ENCODE results near the gene DNAH17. TPM values are rescaled to one million over a fixed set of nuclear protein-coding genes. Genes with fewer than 3 reads are reported as not detected.

The DNAH17 gene
- total and polyA plus RNA-seq, 2 experiments from 2014 or later = 0.64 TPM; not detected in 1

- Histone ChIP-seq H3K4me1 (ENCODE audit: insufficient read depth) (no peaks in the 10 kb centered on the region), H3K4me3 (no peak overlapping the region), H3K9me2 (ENCODE audit: insufficient read depth) (no peaks in the 10 kb centered on the region), H3K36me3 (ENCODE audit: low read depth) (no peaks in the 10 kb centered on the region), H4K20me1 (ENCODE audit: insufficient read depth) (no peaks in the 10 kb centered on the region), H3F3A (ENCODE audit: insufficient read depth) (no peaks in the 10 kb centered on the region), H3K9ac (no peak overlapping the region), H3K4me2 (ENCODE audit: unreplicated experiment) (no peak overlapping the region), H2AFZ (no peak overlapping the region), H3K27me3 (replicated peaks; ENCODE audit: insufficient read depth) (peaks cover 25% of the 10 kb centered on the region), H3K27ac (no peak overlapping the region), H3K9me3 (ENCODE audit: low read depth) (no peaks in the 10 kb centered on the region), H3K79me2 (ENCODE audit: insufficient read depth) (no peaks in the 10 kb centered on the region)
- in situ Hi-C loops (cut with MboI) = no loop called here
- no peak for DNase-seq
- 79 to 80% methylated on average over 10 of the region's 10 CpGs for WGBS, 2 experiments (ENCODE audit: low coverage in 1 of 2, low lambda C conversion rate in 2 of 2, missing lambda C conversion rate in 2 of 2)
- TF ChIP-seq EZH2phosphoT487 (IDR thresholded peaks at IDR 0.05; ENCODE audit: insufficient read depth, low read depth) (no peak), EZH2 (IDR thresholded peaks at IDR 0.05; ENCODE audit: insufficient read depth, poor library complexity, severe bottlenecking) (no peak)
These were observed 10.2 kb downstream of the DNAH17 start for GRCh38 chr17:78566947-78567346.

- no peak overlapping the region for H3K4me3 ChIP-seq
- H3K4me1 ChIP-seq (ENCODE audit: insufficient read depth) = no peaks in the 10 kb centered on the region
- DNase-seq = peak; percentile 28
- no peaks in the 10 kb centered on the region for H4K20me1 ChIP-seq (ENCODE audit: insufficient read depth)
- H3K27me3 ChIP-seq (replicated peaks; ENCODE audit: insufficient read depth) = peaks cover 25% of the 10 kb centered on the region
- H3K9ac ChIP-seq = no peak overlapping the region
- no peaks in the 10 kb centered on the region for H3K36me3 ChIP-seq (ENCODE audit: low read depth)
- in situ Hi-C loops (cut with MboI) = no loop called here
- 48 to 51% methylated on average over 22 of the region's 22 CpGs for WGBS, 2 experiments (ENCODE audit: low coverage in 1 of 2, low lambda C conversion rate in 2 of 2, missing lambda C conversion rate in 2 of 2)
- no peak overlapping the region for H3K27ac ChIP-seq
- H3K9me2 ChIP-seq (ENCODE audit: insufficient read depth) = no peaks in the 10 kb centered on the region
- H3K9me3 ChIP-seq (ENCODE audit: low read depth) = no peaks in the 10 kb centered on the region
- H3F3A ChIP-seq (ENCODE audit: insufficient read depth) = peaks cover 4% of the 10 kb centered on the region; the same call in 1 of the 2 replicates
- no peak overlapping the region for H2AFZ ChIP-seq
- no peak overlapping the region for H3K4me2 ChIP-seq (ENCODE audit: unreplicated experiment)
- no peaks in the 10 kb centered on the region for H3K79me2 ChIP-seq (ENCODE audit: insufficient read depth)
- TF ChIP-seq EZH2phosphoT487 (IDR thresholded peaks at IDR 0.05; ENCODE audit: insufficient read depth, low read depth) (no peak), EZH2 (IDR thresholded peaks at IDR 0.05; ENCODE audit: insufficient read depth, poor library complexity, severe bottlenecking) (no peak)
These were observed 13.7 kb downstream of the DNAH17 start for GRCh38 chr17:78563189-78564145.

- H3K9ac ChIP-seq = no peak overlapping the region
- H3K79me2 ChIP-seq (ENCODE audit: insufficient read depth) = no peaks in the 10 kb centered on the region
- H3K4me2 ChIP-seq (ENCODE audit: unreplicated experiment) = no peak overlapping the region
- no peak for DNase-seq
- no peak overlapping the region for H2AFZ ChIP-seq
- H3K4me3 ChIP-seq = no peak overlapping the region
- H3K27ac ChIP-seq = no peak overlapping the region
- H3K36me3 ChIP-seq (ENCODE audit: low read depth) = no peaks in the 10 kb centered on the region
- H3F3A ChIP-seq (ENCODE audit: insufficient read depth) = peaks cover 12% of the 10 kb centered on the region
- 77 to 78% methylated on average over 6 to 7 of the region's 7 CpGs for WGBS, 2 experiments (ENCODE audit: low coverage in 1 of 2, low lambda C conversion rate in 2 of 2, missing lambda C conversion rate in 2 of 2)
- H3K9me2 ChIP-seq (ENCODE audit: insufficient read depth) = no peaks in the 10 kb centered on the region
- H4K20me1 ChIP-seq (ENCODE audit: insufficient read depth) = no peaks in the 10 kb centered on the region
- no peak for TF ChIP-seq EZH2 (IDR thresholded peaks at IDR 0.05; ENCODE audit: insufficient read depth, poor library complexity, severe bottlenecking)
- no peak for TF ChIP-seq EZH2phosphoT487 (IDR thresholded peaks at IDR 0.05; ENCODE audit: insufficient read depth, low read depth)
- H3K4me1 ChIP-seq (ENCODE audit: insufficient read depth) = peaks cover 4% of the 10 kb centered on the region; the same call in 1 of the 2 replicates
- in situ Hi-C loops (cut with MboI) = no loop called here
- H3K9me3 ChIP-seq (ENCODE audit: low read depth) = no peaks in the 10 kb centered on the region
- peaks cover 25% of the 10 kb centered on the region for H3K27me3 ChIP-seq (replicated peaks; ENCODE audit: insufficient read depth)
These were observed 14.5 kb downstream of the DNAH17 start for GRCh38 chr17:78562734-78563133.

- in situ Hi-C loops (cut with MboI) = no loop called here
- DNase-seq = no peak
- WGBS, 2 experiments (ENCODE audit: low coverage in 1 of 2, low lambda C conversion rate in 2 of 2, missing lambda C conversion rate in 2 of 2) = 76 to 87% methylated on average over 9 to 10 of the region's 10 CpGs
These were observed 16.0 kb downstream of the DNAH17 start for GRCh38 chr17:78561166-78561565.

More at GRCh38 chr17:78561166-78561565, 16.0 kb downstream of the DNAH17 start:
- H3K9ac ChIP-seq = no peak overlapping the region
- no peak overlapping the region for H3K27ac ChIP-seq
- peaks cover 13% of the 10 kb centered on the region for H3F3A ChIP-seq (ENCODE audit: insufficient read depth)
- H3K9me3 ChIP-seq (ENCODE audit: low read depth) = no peaks in the 10 kb centered on the region
- H2AFZ ChIP-seq = no peak overlapping the region
- H3K4me1 ChIP-seq (ENCODE audit: insufficient read depth) = peaks cover 10% of the 10 kb centered on the region
- no peaks in the 10 kb centered on the region for H3K79me2 ChIP-seq (ENCODE audit: insufficient read depth)
- H3K4me2 ChIP-seq (ENCODE audit: unreplicated experiment) = no peak overlapping the region
- TF ChIP-seq EZH2phosphoT487 (IDR thresholded peaks at IDR 0.05; ENCODE audit: insufficient read depth, low read depth) (no peak), EZH2 (IDR thresholded peaks at IDR 0.05; ENCODE audit: insufficient read depth, poor library complexity, severe bottlenecking) (no peak)
- H4K20me1 ChIP-seq (ENCODE audit: insufficient read depth) = no peaks in the 10 kb centered on the region
- no peaks in the 10 kb centered on the region for H3K9me2 ChIP-seq (ENCODE audit: insufficient read depth)
- no peak overlapping the region for H3K4me3 ChIP-seq
- peaks cover 25% of the 10 kb centered on the region for H3K27me3 ChIP-seq (replicated peaks; ENCODE audit: insufficient read depth)
- no peaks in the 10 kb centered on the region for H3K36me3 ChIP-seq (ENCODE audit: low read depth)
